ENCODE measurements around the gene PUS3.
"Not testable (repeated sequence)": the region's sequence is repeated elsewhere in the genome, so short reads cannot be mapped to it uniquely, and the experiment has no call there.

Gene PUS3

GRCh38 chr11:125929445-125930075 is 26.6 kb upstream of the PUS3 start:
- Mint-ChIP-seq H3K36me3 (no peaks in the 10 kb centered on the region), H3K4me1 (no peaks in the 10 kb centered on the region), H3K27me3 (peaks cover 5% of the 10 kb centered on the region), H3K27ac (no peak overlapping the region), H3K4me3 (no peak overlapping the region), H3K9me3 (no peaks in the 10 kb centered on the region)

DNA sequence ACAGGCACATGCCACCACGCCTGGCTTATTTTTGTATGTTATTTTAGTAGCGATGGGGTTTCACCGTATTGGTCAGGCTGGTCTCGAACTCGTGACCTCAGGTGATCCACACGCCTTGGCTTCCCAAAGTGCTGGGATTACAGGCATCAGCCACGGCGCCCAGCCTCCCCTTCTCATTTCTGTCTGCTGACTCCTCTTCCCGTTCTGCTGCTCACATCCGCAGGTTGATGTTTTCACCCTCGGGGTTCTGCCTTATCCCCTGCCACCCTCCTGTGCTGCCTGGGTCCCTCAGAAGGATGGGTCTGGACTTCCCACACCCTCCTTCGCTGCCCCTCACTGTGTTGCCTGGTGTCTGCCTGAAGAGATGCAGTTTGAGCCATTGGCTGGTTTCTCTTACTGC is 23.7 kb upstream of the PUS3 start:
- H3K27me3 Mint-ChIP-seq: peaks cover 5% of the 10 kb centered on the region
- no peaks in the 10 kb centered on the region for H3K9me3 Mint-ChIP-seq
- H3K4me3 Mint-ChIP-seq: no peak overlapping the region
- H3K27ac Mint-ChIP-seq: peak overlapping the region; percentile 17
- no peaks in the 10 kb centered on the region for H3K4me1 Mint-ChIP-seq
- H3K36me3 Mint-ChIP-seq: no peaks in the 10 kb centered on the region

- H3K9me3 Mint-ChIP-seq: no peaks in the 10 kb centered on the region
- peaks cover 5% of the 10 kb centered on the region for H3K27me3 Mint-ChIP-seq
- no peaks in the 10 kb centered on the region for H3K4me1 Mint-ChIP-seq
- H3K27ac Mint-ChIP-seq: no peak overlapping the region
- no peaks in the 10 kb centered on the region for H3K36me3 Mint-ChIP-seq
- no peak overlapping the region for H3K4me3 Mint-ChIP-seq
Measured at GRCh38 chr11:125925804-125926203, 22.8 kb upstream of the PUS3 start.

GRCh38 chr11:125925247-125925740 is 22.3 kb upstream of the PUS3 start:
- H3K4me1 Mint-ChIP-seq: no peaks in the 10 kb centered on the region
- H3K27ac Mint-ChIP-seq: no peak overlapping the region
- H3K27me3 Mint-ChIP-seq: peaks cover 5% of the 10 kb centered on the region
- no peaks in the 10 kb centered on the region for H3K9me3 Mint-ChIP-seq
- no peak overlapping the region for H3K4me3 Mint-ChIP-seq
- H3K36me3 Mint-ChIP-seq: no peaks in the 10 kb centered on the region

- no peaks in the 10 kb centered on the region for H3K36me3 Mint-ChIP-seq
- peaks cover 7% of the 10 kb centered on the region for H3K27me3 Mint-ChIP-seq
- H3K4me3 Mint-ChIP-seq: no peak overlapping the region
- H3K9me3 Mint-ChIP-seq: no peaks in the 10 kb centered on the region
- no peaks in the 10 kb centered on the region for H3K4me1 Mint-ChIP-seq
- no peak overlapping the region for H3K27ac Mint-ChIP-seq
Measured at GRCh38 chr11:125924384-125925007, 21.5 kb upstream of the PUS3 start.

GRCh38 chr11:125923633-125924032 is 20.6 kb upstream of the PUS3 start:
- Mint-ChIP-seq H3K27ac (no peak overlapping the region), H3K9me3 (no peaks in the 10 kb centered on the region), H3K36me3 (no peaks in the 10 kb centered on the region), H3K27me3 (peaks cover 7% of the 10 kb centered on the region), H3K4me3 (no peak overlapping the region), H3K4me1 (no peaks in the 10 kb centered on the region)

GRCh38 chr11:125923012-125923579 is 20.1 kb upstream of the PUS3 start:
- H3K4me3 Mint-ChIP-seq: no peak overlapping the region
- no peaks in the 10 kb centered on the region for H3K4me1 Mint-ChIP-seq
- H3K27me3 Mint-ChIP-seq: peaks cover 7% of the 10 kb centered on the region
- H3K9me3 Mint-ChIP-seq: no peaks in the 10 kb centered on the region
- no peak overlapping the region for H3K27ac Mint-ChIP-seq
- H3K36me3 Mint-ChIP-seq: no peaks in the 10 kb centered on the region

DNA sequence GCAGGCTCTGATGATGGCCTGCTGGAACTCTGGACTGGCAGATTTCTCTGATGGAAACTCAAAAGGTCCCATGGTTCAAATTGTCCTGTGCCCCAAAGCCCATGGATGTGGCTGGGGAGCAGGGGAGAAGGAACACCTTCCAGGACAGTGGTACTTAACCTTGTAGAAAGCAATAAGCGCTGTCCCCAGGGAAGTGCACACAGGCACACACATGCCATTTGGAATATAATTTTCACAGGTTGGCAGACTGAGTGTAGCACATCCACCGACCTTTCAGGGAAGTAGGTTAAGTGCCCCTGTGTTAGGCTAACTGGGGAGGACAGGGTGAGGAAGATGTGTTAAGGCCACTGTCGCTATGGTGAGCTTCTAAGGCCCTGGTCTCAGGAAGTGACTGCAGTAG is 19.1 kb upstream of the PUS3 start:
- Mint-ChIP-seq H3K4me1 (no peaks in the 10 kb centered on the region), H3K9me3 (no peaks in the 10 kb centered on the region), H3K27me3 (peaks cover 7% of the 10 kb centered on the region), H3K27ac (no peak overlapping the region), H3K4me3 (no peak overlapping the region), H3K36me3 (no peaks in the 10 kb centered on the region)

- H3K4me3 Mint-ChIP-seq: no peak overlapping the region
- H3K9me3 Mint-ChIP-seq: no peaks in the 10 kb centered on the region
- H3K27me3 Mint-ChIP-seq: peaks cover 4% of the 10 kb centered on the region
- H3K27ac Mint-ChIP-seq: no peak overlapping the region
- no peaks in the 10 kb centered on the region for H3K36me3 Mint-ChIP-seq
- no peaks in the 10 kb centered on the region for H3K4me1 Mint-ChIP-seq
Measured at GRCh38 chr11:125921042-125921441, 18.0 kb upstream of the PUS3 start.

DNA sequence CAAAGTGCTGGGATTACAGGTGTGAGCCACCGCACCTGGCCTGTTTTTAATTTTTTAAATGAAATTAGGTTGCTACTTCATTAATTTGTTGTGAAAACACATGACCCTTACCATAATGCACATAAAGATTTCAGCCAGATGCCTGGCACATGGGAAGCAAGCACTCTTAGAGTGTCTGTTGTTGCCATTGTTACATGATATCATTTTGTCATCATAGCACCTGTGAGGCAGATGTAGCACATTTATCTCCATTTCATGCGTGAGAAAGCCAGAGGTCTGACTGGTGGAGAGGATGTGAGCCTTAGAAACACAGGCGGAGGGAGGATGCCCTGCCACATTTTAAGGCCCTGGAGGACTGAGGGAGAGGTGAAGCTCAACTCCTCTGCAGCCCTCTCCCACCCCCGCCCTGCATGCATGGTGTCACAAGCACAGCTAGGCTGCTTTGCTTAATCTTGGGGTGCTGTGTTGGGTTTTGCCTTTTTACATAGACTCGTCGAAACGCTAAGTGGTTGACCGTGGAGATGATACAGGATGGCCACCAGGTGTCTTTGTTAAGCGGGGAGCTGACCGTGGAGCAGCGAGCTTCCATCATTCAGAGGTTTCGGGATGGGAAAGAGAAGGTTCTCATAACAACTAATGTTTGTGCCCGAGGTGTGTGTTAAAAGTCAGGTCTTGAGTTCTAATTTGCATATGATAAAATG is 15.3 kb upstream of the PUS3 start:
- Mint-ChIP-seq H3K9me3 (no peaks in the 10 kb centered on the region), H3K4me1 (no peaks in the 10 kb centered on the region), H3K4me3 (no peak overlapping the region), H3K36me3 (no peaks in the 10 kb centered on the region), H3K27me3 (peaks cover 4% of the 10 kb centered on the region), H3K27ac (no peak overlapping the region)

- no peaks in the 10 kb centered on the region for H3K9me3 Mint-ChIP-seq
- H3K27me3 Mint-ChIP-seq: peaks cover 11% of the 10 kb centered on the region
- no peaks in the 10 kb centered on the region for H3K36me3 Mint-ChIP-seq
Measured at GRCh38 chr11:125916683-125917347, 13.8 kb upstream of the PUS3 start.

GRCh38 chr11:125914601-125915000 is 11.6 kb upstream of the PUS3 start:
- H3K4me3 Mint-ChIP-seq, H3K36me3 Mint-ChIP-seq, H3K4me1 Mint-ChIP-seq, H3K27ac Mint-ChIP-seq, H3K9me3 Mint-ChIP-seq: not testable (repeated sequence)
- H3K27me3 Mint-ChIP-seq: peaks cover 19% of the 10 kb centered on the region

More at GRCh38 chr11:125916683-125917347, 13.8 kb upstream of the PUS3 start:
- Mint-ChIP-seq H3K4me3 (no peak overlapping the region), H3K4me1 (no peaks in the 10 kb centered on the region), H3K27ac (no peak overlapping the region)

DNA sequence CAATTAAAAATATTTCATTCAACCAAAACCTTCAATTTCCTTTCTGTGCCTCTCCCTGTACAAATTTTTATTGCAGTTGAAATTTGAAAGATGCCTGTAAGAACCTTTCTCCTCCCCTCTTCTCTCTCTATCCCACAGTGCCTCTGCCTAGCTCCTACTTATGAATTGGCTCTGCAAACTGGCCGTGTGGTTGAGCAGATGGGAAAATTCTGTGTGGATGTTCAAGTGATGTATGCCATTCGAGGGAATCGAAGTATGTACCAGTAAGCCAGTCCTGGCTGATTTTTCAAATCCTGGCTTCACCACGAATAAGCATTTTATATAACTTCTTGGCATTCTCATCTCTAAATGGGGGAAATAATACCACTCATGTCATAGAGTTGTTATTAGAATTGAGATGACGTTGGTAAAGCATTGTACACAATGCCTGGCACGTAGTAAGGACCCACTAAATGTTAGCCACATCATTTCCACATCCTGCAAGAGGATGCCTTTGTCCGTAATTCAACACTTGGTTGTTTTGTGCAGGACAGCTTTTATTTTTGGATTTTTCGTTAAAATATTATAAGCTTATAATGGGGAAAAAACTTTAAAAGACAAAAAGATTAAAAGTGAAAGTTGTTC is 7.3 kb upstream of the PUS3 start:
- Mint-ChIP-seq H3K9me3 (no peaks in the 10 kb centered on the region), H3K27me3 (peaks cover 28% of the 10 kb centered on the region), H3K27ac (no peak overlapping the region)

DNA sequence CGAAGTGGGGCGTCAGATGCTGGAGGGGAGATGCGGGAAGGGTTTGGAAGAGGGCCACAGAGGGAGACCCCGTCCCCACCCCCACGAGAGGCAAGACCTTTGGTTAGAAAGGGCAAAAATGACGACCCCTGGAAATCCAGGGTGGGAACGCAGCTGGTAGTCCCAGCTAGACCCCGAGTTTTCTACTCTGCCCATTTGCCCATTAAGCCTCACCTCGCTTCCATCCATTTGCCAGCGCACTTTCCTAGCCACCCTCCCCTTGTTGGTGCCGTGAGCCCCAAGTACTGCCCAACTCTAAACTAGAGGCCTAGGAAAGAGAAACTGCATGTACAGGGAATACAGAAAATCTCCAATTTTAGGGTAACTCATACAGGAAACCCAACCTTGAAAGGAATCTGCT is 1.7 kb upstream of the PUS3 start:
- peaks cover 34% of the 10 kb centered on the region for H3K4me1 Mint-ChIP-seq
- peaks cover 5% of the 10 kb centered on the region for H3K36me3 Mint-ChIP-seq
- peak overlapping the region; percentile 84 for H3K4me3 Mint-ChIP-seq
- H3K27ac Mint-ChIP-seq: no peak overlapping the region
- H3K9me3 Mint-ChIP-seq: no peaks in the 10 kb centered on the region
- peaks cover 24% of the 10 kb centered on the region for H3K27me3 Mint-ChIP-seq

More for the DNA sequence above, 7.3 kb upstream of the PUS3 start:
- H3K4me1 Mint-ChIP-seq: no peaks in the 10 kb centered on the region
- no peak overlapping the region for H3K4me3 Mint-ChIP-seq
- H3K36me3 Mint-ChIP-seq: no peaks in the 10 kb centered on the region

All from activated naive CD4-positive, alpha-beta T cell treated with anti-CD3 and anti-CD28 coated beads, Interleukin-2, amount 50 U/mL, for 24 hours (primary cell).